C4-2B (cell line): Measurements from ENCODE around the gene EFCAB10.

Experiments
- H3K27ac ChIP-seq: fragments of 450-650 bp; 2 replicates; pipeline ENCODE4 v1.5.1; 2017
- ZFX ChIP-seq: fragments of 450-650 bp; IDR thresholded peaks from 2 replicates; pipeline ENCODE4 v1.6.1; 2017
- TF ChIP-seq, protein P1 (sequence below): fragments of 450-650 bp; conservative IDR thresholded peaks from 2 replicates; pipeline ENCODE4 v1.5.1; 2017; ENCODE audit warnings: mild to moderate bottlenecking

The EFCAB10 gene

GRCh38 chr7:105619590-105619989 lies 38.3 kb upstream of the EFCAB10 start:
- TF ChIP-seq, protein P1, sequence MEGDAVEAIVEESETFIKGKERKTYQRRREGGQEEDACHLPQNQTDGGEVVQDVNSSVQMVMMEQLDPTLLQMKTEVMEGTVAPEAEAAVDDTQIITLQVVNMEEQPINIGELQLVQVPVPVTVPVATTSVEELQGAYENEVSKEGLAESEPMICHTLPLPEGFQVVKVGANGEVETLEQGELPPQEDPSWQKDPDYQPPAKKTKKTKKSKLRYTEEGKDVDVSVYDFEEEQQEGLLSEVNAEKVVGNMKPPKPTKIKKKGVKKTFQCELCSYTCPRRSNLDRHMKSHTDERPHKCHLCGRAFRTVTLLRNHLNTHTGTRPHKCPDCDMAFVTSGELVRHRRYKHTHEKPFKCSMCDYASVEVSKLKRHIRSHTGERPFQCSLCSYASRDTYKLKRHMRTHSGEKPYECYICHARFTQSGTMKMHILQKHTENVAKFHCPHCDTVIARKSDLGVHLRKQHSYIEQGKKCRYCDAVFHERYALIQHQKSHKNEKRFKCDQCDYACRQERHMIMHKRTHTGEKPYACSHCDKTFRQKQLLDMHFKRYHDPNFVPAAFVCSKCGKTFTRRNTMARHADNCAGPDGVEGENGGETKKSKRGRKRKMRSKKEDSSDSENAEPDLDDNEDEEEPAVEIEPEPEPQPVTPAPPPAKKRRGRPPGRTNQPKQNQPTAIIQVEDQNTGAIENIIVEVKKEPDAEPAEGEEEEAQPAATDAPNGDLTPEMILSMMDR, result no peak
- no peak for TF ChIP-seq ZFX
- H3K27ac ChIP-seq, result no peak overlapping the region

DNA sequence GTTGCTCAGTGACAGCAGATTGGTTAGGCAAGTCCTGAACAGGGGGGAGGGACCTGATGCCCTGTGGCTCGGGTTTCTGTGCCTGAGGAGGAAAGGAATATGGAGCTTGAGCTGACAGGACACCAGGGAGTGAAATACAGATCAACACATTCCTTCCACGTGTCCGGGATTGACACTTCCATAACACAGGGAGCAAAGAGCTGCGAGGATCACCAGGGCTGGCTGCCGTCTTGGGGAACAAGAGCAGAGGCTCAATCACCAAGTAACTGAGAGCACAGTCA lies 36.7 kb upstream of the EFCAB10 start:
- no peak for TF ChIP-seq ZFX
- TF ChIP-seq, protein P1, result no peak
- H3K27ac ChIP-seq, result no peak overlapping the region

DNA sequence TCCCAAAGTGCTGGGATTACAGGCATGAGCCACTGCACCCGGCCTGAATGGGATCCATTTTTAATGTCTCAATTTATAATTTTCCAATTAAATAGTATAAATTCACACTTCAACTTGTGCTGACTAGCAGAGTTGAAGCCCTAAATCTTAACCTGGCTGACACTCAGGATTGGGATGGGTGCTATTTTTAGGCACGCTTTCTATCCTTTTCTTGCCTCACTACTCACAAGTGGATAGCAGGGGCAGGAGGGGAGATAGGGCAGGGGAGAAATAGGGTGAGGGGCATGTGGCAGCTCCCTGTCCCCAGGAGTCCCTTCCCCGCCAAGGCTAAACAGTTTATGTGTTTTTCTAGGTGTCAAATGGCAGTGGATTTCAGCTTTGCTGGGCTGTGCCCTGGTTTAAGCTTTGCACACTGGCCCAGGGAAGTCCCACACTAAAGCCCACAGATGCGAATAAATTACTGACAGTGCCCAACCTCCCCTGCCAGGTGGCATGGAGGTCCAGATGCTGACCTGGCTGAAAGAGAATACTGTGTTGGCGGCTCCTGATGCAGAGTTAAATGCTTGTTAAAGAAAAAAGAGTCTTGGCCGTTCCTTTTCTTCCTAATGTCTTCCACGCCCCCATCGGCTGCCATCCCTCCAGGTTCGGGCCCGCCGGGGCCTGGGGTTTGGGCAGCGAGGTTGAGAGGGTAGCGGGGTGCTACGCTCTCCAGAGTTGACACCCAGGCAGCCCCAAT lies 36.2 kb upstream of the EFCAB10 start:
- TF ChIP-seq, protein P1, result no peak
- no peak for TF ChIP-seq ZFX
- H3K27ac ChIP-seq, result no peak overlapping the region

DNA sequence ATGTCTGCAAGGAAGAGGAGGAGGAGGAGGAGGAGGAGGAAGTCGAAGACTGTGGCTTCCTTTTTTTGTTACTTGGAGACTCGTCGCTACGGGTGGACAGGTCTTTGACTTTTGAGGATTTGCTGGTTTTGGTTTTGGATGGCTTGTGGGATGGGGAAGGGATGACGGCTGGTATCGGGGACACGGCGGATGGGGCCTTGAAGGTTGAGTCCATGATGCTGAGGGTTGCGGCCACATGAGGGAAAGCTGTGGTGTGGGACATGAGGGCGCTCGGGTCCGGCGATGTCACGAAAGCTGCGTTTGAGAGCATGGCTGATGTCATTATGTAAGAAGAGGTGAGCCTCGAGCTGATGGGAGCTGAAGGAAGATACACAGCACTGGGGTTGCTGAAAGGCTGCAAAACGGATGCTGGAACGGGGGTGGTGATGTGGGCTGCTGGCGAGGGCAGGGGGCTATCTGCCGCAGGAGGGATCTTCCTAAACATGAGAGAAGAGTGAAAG lies 33.1 kb upstream of the EFCAB10 start:
- no peak for TF ChIP-seq ZFX
- TF ChIP-seq, protein P1, result no peak
- no peak overlapping the region for H3K27ac ChIP-seq

DNA sequence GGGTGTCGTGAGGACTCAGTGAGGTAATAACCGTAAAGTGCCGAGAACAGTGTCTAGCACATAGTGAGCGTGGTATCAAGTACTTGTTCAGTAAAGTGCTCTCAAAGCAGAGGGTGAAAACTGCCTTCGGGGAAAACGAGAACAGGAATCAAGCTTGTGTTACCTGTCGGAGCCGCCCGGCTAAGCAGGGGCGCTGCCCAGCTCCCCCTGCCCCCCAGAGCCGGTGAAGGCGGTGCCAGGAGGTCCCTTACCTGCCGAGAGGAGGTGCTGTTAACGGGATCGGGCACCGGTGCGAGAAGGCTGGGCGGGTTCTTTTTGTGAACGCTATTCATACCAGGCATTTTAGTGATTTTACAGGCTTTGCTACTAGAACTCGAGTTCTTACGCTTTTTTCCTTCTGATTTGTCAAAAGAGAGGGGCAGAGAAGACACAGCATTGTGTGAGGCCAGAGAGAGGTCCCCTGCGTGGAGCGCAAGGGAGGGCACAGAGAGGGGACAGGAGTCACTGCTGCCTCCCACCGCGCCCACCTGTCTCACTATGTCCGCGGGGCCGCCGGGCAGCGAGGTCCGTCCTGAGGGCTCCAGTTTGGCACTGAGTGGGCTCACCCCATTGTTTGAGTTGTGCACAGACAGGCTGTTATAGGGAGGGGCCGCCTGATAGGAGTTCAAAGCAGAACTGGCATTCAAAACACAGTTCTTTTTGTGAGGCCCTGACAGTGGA lies 32.5 kb upstream of the EFCAB10 start:
- no peak overlapping the region for H3K27ac ChIP-seq
- TF ChIP-seq ZFX, result no peak
- TF ChIP-seq, protein P1, result no peak

DNA sequence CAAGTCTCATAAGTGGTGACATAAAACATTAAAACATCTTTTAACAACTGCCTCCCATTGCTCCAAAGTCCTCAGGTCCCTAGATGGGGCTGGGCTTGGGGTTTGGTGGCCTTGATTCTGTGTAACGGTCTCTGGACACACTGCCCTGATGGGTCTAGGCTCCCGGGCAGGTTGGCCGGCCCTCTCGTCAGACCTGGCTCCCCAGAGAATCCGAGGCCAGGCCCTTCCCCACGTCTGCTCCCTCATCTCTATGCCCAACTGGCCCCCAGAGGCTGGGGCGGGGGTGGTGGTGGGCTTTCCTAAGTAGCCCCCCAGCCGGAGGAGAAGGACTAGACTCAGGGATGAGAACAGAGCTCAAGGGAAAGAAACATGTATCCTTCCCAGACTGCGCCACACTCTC lies 31.5 kb upstream of the EFCAB10 start:
- TF ChIP-seq, protein P1, result no peak
- TF ChIP-seq ZFX, result no peak
- no peak overlapping the region for H3K27ac ChIP-seq
